Measurements from ENCODE around the gene MAPT.

MAPT gene

GRCh38 chr17:46044286-46044928 is 150.1 kb downstream of the MAPT start:
- peak; percentile 78 for DNase-seq
- in situ Hi-C loops (cut with MboI; ENCODE audit: low pct_unique_long_range_greater_than_20kb, low sequenced_read_pairs) = no loop called here

GRCh38 chr17:46044989-46045388 is 150.6 kb downstream of the MAPT start:
- in situ Hi-C loops (cut with MboI; ENCODE audit: low pct_unique_long_range_greater_than_20kb, low sequenced_read_pairs) = no loop called here
- DNase-seq = no peak

GRCh38 chr17:46045639-46046038 is 151.3 kb downstream of the MAPT start:
- in situ Hi-C loops (cut with MboI; ENCODE audit: low pct_unique_long_range_greater_than_20kb, low sequenced_read_pairs) = no loop called here
- DNase-seq = no peak

- no peak for DNase-seq
- in situ Hi-C loops (cut with MboI; ENCODE audit: low pct_unique_long_range_greater_than_20kb, low sequenced_read_pairs) = no loop called here
Observed at GRCh38 chr17:46046957-46047356, 152.6 kb downstream of the MAPT start.

GRCh38 chr17:46047398-46047797 is 153.0 kb downstream of the MAPT start:
- DNase-seq = no peak
- in situ Hi-C loops (cut with MboI; ENCODE audit: low pct_unique_long_range_greater_than_20kb, low sequenced_read_pairs) = no loop called here

GRCh38 chr17:46047856-46048255 is 153.5 kb downstream of the MAPT start:
- in situ Hi-C loops (cut with MboI; ENCODE audit: low pct_unique_long_range_greater_than_20kb, low sequenced_read_pairs) = no loop called here
- DNase-seq = no peak

- in situ Hi-C loops (cut with MboI; ENCODE audit: low pct_unique_long_range_greater_than_20kb, low sequenced_read_pairs) = no loop called here
- no peak for DNase-seq
Observed at GRCh38 chr17:46049656-46050055, 155.3 kb downstream of the MAPT start.

- no peak for DNase-seq
- in situ Hi-C loops (cut with MboI; ENCODE audit: low pct_unique_long_range_greater_than_20kb, low sequenced_read_pairs) = no loop called here
Observed at GRCh38 chr17:46053911-46054534, 159.7 kb downstream of the MAPT start.

- in situ Hi-C loops (cut with MboI; ENCODE audit: low pct_unique_long_range_greater_than_20kb, low sequenced_read_pairs) = no loop called here
- no peak for DNase-seq
Observed at GRCh38 chr17:46056800-46057304, 162.5 kb downstream of the MAPT start.

- DNase-seq = no peak
- in situ Hi-C loops (cut with MboI; ENCODE audit: low pct_unique_long_range_greater_than_20kb, low sequenced_read_pairs) = no loop called here
Observed at GRCh38 chr17:46057366-46057765, 163.0 kb downstream of the MAPT start.

- DNase-seq = no peak
- in situ Hi-C loops (cut with MboI; ENCODE audit: low pct_unique_long_range_greater_than_20kb, low sequenced_read_pairs) = no loop called here
Observed at GRCh38 chr17:46059486-46059885, 165.1 kb downstream of the MAPT start.

GRCh38 chr17:46060461-46060860 is 166.1 kb downstream of the MAPT start:
- DNase-seq = no peak
- in situ Hi-C loops (cut with MboI; ENCODE audit: low pct_unique_long_range_greater_than_20kb, low sequenced_read_pairs) = no loop called here

GRCh38 chr17:46061435-46061834 is 167.1 kb downstream of the MAPT start:
- peak; percentile 34 for DNase-seq
- in situ Hi-C loops (cut with MboI; ENCODE audit: low pct_unique_long_range_greater_than_20kb, low sequenced_read_pairs) = no loop called here

GRCh38 chr17:46063241-46063640 is 168.9 kb downstream of the MAPT start:
- DNase-seq = no peak
- in situ Hi-C loops (cut with MboI; ENCODE audit: low pct_unique_long_range_greater_than_20kb, low sequenced_read_pairs) = no loop called here

- DNase-seq = no peak
- in situ Hi-C loops (cut with MboI; ENCODE audit: low pct_unique_long_range_greater_than_20kb, low sequenced_read_pairs) = no loop called here
Observed at GRCh38 chr17:46064460-46064859, 170.1 kb downstream of the MAPT start.

- DNase-seq = no peak
- in situ Hi-C loops (cut with MboI; ENCODE audit: low pct_unique_long_range_greater_than_20kb, low sequenced_read_pairs) = no loop called here
Observed at GRCh38 chr17:46071796-46072195, 177.4 kb downstream of the MAPT start.

GRCh38 chr17:46072998-46073397 is 178.6 kb downstream of the MAPT start:
- in situ Hi-C loops (cut with MboI; ENCODE audit: low pct_unique_long_range_greater_than_20kb, low sequenced_read_pairs) = no loop called here

GRCh38 chr17:46074540-46074939 is 180.2 kb downstream of the MAPT start:
- DNase-seq = no peak
- in situ Hi-C loops (cut with MboI; ENCODE audit: low pct_unique_long_range_greater_than_20kb, low sequenced_read_pairs) = no loop called here

More at GRCh38 chr17:46072998-46073397, 178.6 kb downstream of the MAPT start:
- no peak for DNase-seq
